SU-DHL-6 (cell line): ENCODE measurements around the gene NFIC.

Source experiments
- H2AFZ ChIP-seq: fragments of 200-600 bp; sonication (generic); 2 replicates; pipeline ENCODE4 v1.6.1; 2014; ENCODE audit warnings: low read depth, mild to moderate bottlenecking, moderate library complexity, mixed read lengths, antibody characterized with exemption, low read length; ENCODE audit not compliant: severe bottlenecking
- H3F3A ChIP-seq: fragments of 200-600 bp; shearing (Covaris generic); 2 replicates; pipeline ENCODE4 v1.6.0; 2016; ENCODE audit warnings: antibody characterized with exemption, mild to moderate bottlenecking; ENCODE audit not compliant: insufficient read depth
- H3K27ac ChIP-seq: fragments of 200-600 bp; sonication (generic); 2 replicates; pipeline ENCODE4 v1.5.1; 2016; ENCODE audit warnings: low read depth, mild to moderate bottlenecking, low read length, moderate library complexity, mixed read lengths
- H3K27me3 ChIP-seq: fragments of 200-600 bp; sonication (generic), shearing (Covaris generic); 2 replicates; pipeline ENCODE4 v1.6.0; 2014; ENCODE audit warnings: mild to moderate bottlenecking, low read length
- H3K36me3 ChIP-seq: fragments of 200-600 bp; sonication (generic); 2 replicates; pipeline ENCODE4 v1.6.1; 2014; ENCODE audit warnings: mild to moderate bottlenecking, low read length, mixed read lengths
- H3K4me2 ChIP-seq: fragments of 300-600, 200-600 bp; shearing (Covaris generic), sonication (generic); 2 replicates; pipeline ENCODE4 v1.6.0; 2014; ENCODE audit warnings: low read length, low read depth, mild to moderate bottlenecking; ENCODE audit not compliant: poor library complexity, severe bottlenecking
- H3K4me3 ChIP-seq: fragments of 200-600 bp; sonication (generic); 2 replicates; pipeline ENCODE4 v1.5.1; 2014; ENCODE audit warnings: antibody characterized with exemption, low read length, mild to moderate bottlenecking, mixed read lengths; ENCODE audit not compliant: insufficient read depth, poor library complexity, severe bottlenecking
- H3K79me2 ChIP-seq: fragments of 200-600 bp; sonication (generic); 2 replicates; pipeline ENCODE4 v1.6.1; 2014; ENCODE audit warnings: mild to moderate bottlenecking, low read length, moderate library complexity; ENCODE audit not compliant: insufficient read depth
- H3K9ac ChIP-seq: fragments of 200-600 bp; sonication (generic); 2 replicates; pipeline ENCODE4 v1.7.0; 2014; ENCODE audit warnings: mild to moderate bottlenecking, low read length
- H3K9me2 ChIP-seq: fragments of 200-600 bp; sonication (generic); replicated peaks from 2 replicates; pipeline ENCODE4 v1.6.1; 2014; ENCODE audit warnings: low read length; ENCODE audit not compliant: insufficient read depth
- H3K9me3 ChIP-seq: fragments of 200-600 bp; sonication (generic); 2 replicates; pipeline ENCODE4 v1.6.1; 2014; ENCODE audit warnings: low read length, mixed read lengths; ENCODE audit not compliant: insufficient read depth
- H4K20me1 ChIP-seq: fragments of 200-600 bp; sonication (generic); 2 replicates; pipeline ENCODE4 v1.6.1; 2014; ENCODE audit warnings: low read depth, mild to moderate bottlenecking, antibody characterized with exemption, low read length, moderate library complexity, mixed read lengths
- CTCF ChIP-seq: fragments of 200-600 bp; sonication (generic); IDR thresholded peaks from one replicate; pipeline ENCODE4 v1.5.1; 2017; ENCODE audit warnings: antibody characterized with exemption, mild to moderate bottlenecking, low read length, moderate library complexity; ENCODE audit not compliant: insufficient read depth, poor library complexity, severe bottlenecking
- EZH2phosphoT487 ChIP-seq: fragments of 200-600 bp; sonication (generic), shearing (Covaris generic); conservative IDR thresholded peaks from 2 replicates; pipeline ENCODE4 v1.6.1; 2018; ENCODE audit warnings: mild to moderate bottlenecking, antibody characterized with exemption, low read length, moderate library complexity, mixed read lengths

Gene NFIC

GRCh38 chr19:3382460-3383100 lies 16.2 kb downstream of the NFIC start:
- Histone ChIP-seq H3K36me3 (no peaks in the 10 kb centered on the region), H4K20me1 (no peaks in the 10 kb centered on the region), H3F3A (no peaks in the 10 kb centered on the region), H2AFZ (no peak overlapping the region), H3K4me2 (no peak overlapping the region), H3K4me3 (no peak overlapping the region), H3K27me3 (no peaks in the 10 kb centered on the region), H3K9ac (no peak overlapping the region), H3K9me3 (no peaks in the 10 kb centered on the region), H3K79me2 (no peaks in the 10 kb centered on the region), H3K27ac (no peak overlapping the region), H3K9me2 (no peaks in the 10 kb centered on the region)
- TF ChIP-seq EZH2phosphoT487, result no peak
- no peak for TF ChIP-seq CTCF

GRCh38 chr19:3383121-3383722 lies 16.8 kb downstream of the NFIC start:
- TF ChIP-seq CTCF (no peak), EZH2phosphoT487 (no peak)
- H3K9me3 ChIP-seq, result no peaks in the 10 kb centered on the region
- H3K79me2 ChIP-seq, result no peaks in the 10 kb centered on the region
- no peak overlapping the region for H3K4me2 ChIP-seq
- no peaks in the 10 kb centered on the region for H4K20me1 ChIP-seq
- H3K27me3 ChIP-seq, result no peaks in the 10 kb centered on the region
- H3F3A ChIP-seq, result no peaks in the 10 kb centered on the region
- H3K36me3 ChIP-seq, result no peaks in the 10 kb centered on the region
- no peak overlapping the region for H2AFZ ChIP-seq
- no peak overlapping the region for H3K27ac ChIP-seq
- no peak overlapping the region for H3K4me3 ChIP-seq
- H3K9me2 ChIP-seq, result no peaks in the 10 kb centered on the region
- H3K9ac ChIP-seq, result no peak overlapping the region

- H3K4me2 ChIP-seq, result no peak overlapping the region
- no peak overlapping the region for H3K27ac ChIP-seq
- H3K4me3 ChIP-seq, result no peak overlapping the region
- no peak for TF ChIP-seq CTCF
- TF ChIP-seq EZH2phosphoT487, result no peak
- H3K9me3 ChIP-seq, result no peaks in the 10 kb centered on the region
- H3K9ac ChIP-seq, result no peak overlapping the region
- no peaks in the 10 kb centered on the region for H3K9me2 ChIP-seq
- no peaks in the 10 kb centered on the region for H3K79me2 ChIP-seq
- no peaks in the 10 kb centered on the region for H3K27me3 ChIP-seq
- no peaks in the 10 kb centered on the region for H4K20me1 ChIP-seq
- H2AFZ ChIP-seq, result no peak overlapping the region
- no peaks in the 10 kb centered on the region for H3K36me3 ChIP-seq
- no peaks in the 10 kb centered on the region for H3F3A ChIP-seq
Observed at GRCh38 chr19:3386447-3387234, 20.3 kb downstream of the NFIC start.
